ENCODE results near the gene RNU5D-1. TPM values are rescaled to one million over a fixed set of nuclear protein-coding genes. Genes with fewer than 3 reads are reported as not detected.

Gene RNU5D-1
- total RNA-seq, 1 experiment from 2014 or later: not detected

GRCh38 chr1:44775930-44776729, 45.2 kb upstream of the RNU5D-1 start (continued):
- TF ChIP-seq GTF2I (CRISPR knock-in tag; conservative IDR thresholded peaks at IDR 0.05) (no peak), ZSCAN18 (CRISPR knock-in tag; IDR thresholded peaks at IDR 0.05) (no peak), HMGXB4 (CRISPR knock-in tag; IDR thresholded peaks at IDR 0.05) (peak; percentile 30; the same call in 1 of the 2 replicates), FOXP4 (CRISPR knock-in tag; IDR thresholded peaks at IDR 0.05) (0 out of 2 replicates have a peak, but pooled peaks have one; percentile 49), NFYB (CRISPR knock-in tag; conservative IDR thresholded peaks at IDR 0.05; ENCODE audit: low read depth) (no peak), JUN (CRISPR knock-in tag; IDR thresholded peaks at IDR 0.05) (no peak), IRF2 (CRISPR knock-in tag; IDR thresholded peaks at IDR 0.05; ENCODE audit: borderline replicate concordance, low read depth) (no peak), USF2 (CRISPR knock-in tag; IDR thresholded peaks at IDR 0.05) (no peak), FOXP1 (CRISPR knock-in tag; IDR thresholded peaks at IDR 0.05; ENCODE audit: borderline replicate concordance) (no peak), ELF4 (CRISPR knock-in tag; IDR thresholded peaks at IDR 0.05; ENCODE audit: low read depth) (peak; percentile 82; the same call in 1 of the 2 replicates), ESRRA (CRISPR knock-in tag; IDR thresholded peaks at IDR 0.05; ENCODE audit: borderline replicate concordance) (no peak), KAT7 (CRISPR knock-in tag; IDR thresholded peaks at IDR 0.05; ENCODE audit: borderline replicate concordance) (0 out of 2 replicates have a peak, but pooled peaks have one; percentile 2)
- TF ChIP-seq, protein P1, sequence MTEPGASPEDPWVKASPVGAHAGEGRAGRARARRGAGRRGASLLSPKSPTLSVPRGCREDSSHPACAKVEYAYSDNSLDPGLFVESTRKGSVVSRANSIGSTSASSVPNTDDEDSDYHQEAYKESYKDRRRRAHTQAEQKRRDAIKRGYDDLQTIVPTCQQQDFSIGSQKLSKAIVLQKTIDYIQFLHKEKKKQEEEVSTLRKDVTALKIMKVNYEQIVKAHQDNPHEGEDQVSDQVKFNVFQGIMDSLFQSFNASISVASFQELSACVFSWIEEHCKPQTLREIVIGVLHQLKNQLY (CRISPR knock-in tag; IDR thresholded peaks at IDR 0.05): 0 out of 2 replicates have a peak, but pooled peaks have one; percentile 54

- Mint-ChIP-seq H3K9me3 (no peaks in the 10 kb centered on the region), H3K27ac (peak within 1 kb of the TSS; percentile 97), H3K27me3 (ENCODE audit: low read depth) (no peaks in the 10 kb centered on the region), H3K4me3 (peak within 1 kb of the TSS; percentile 87), H3K36me3 (peaks cover 47% of the 10 kb centered on the region), H3K4me1 (peaks cover 22% of the 10 kb centered on the region)
- ATAC-seq (peak; percentile 88), DNase-seq (ENCODE audit: low spot score) (peak; percentile 93)
- ChIA-PET CTCF (interaction anchor here (1.7 to 2.0 kb wide), 2 partner anchors 12 to 18 kb away, joined by 5 to 9 read pairs; partner anchors contain the start of gene BEST4), POLR2A (interaction anchor here (0.6 to 2.8 kb wide), 19 partner anchors 8 to 1126 kb away, joined by 3 to 19 read pairs (median 4); partner anchors contain the start of genes ARMH1, BTBD19, HECTD3 and KDM4A)
- TF ChIP-seq PRRX2 (CRISPR knock-in tag; IDR thresholded peaks at IDR 0.05): no peak
- peak; percentile 75 for TF ChIP-seq ZNF232 (CRISPR knock-in tag; IDR thresholded peaks at IDR 0.05)
- TF ChIP-seq JUN (CRISPR knock-in tag; IDR thresholded peaks at IDR 0.05): peak; percentile 59; the same call in 1 of the 2 replicates
- no peak for TF ChIP-seq CTCF (IDR thresholded peaks at IDR 0.05)
- TF ChIP-seq JAZF1 (CRISPR knock-in tag; IDR thresholded peaks at IDR 0.05): no peak
- TF ChIP-seq FOXP1 (CRISPR knock-in tag; IDR thresholded peaks at IDR 0.05; ENCODE audit: borderline replicate concordance): peak; percentile 22
- no peak for TF ChIP-seq NFATC4 (CRISPR knock-in tag; IDR thresholded peaks at IDR 0.05)
- peak; percentile 79; the same call in 1 of the 2 replicates for TF ChIP-seq ARID4B (CRISPR knock-in tag; IDR thresholded peaks at IDR 0.05; ENCODE audit: borderline replicate concordance)
These were observed 44.3 kb upstream of the RNU5D-1 start, which contains the start of gene RPS8 for GRCh38 chr1:44775078-44775929. TSS of gene RPS8 (plus strand) at chr1:44775540. CDS start at chr1:44775597, 57 bp downstream.
